Panc1 (cell line): ENCODE results near the gene MBNL2.

ENCODE experiments used
- POLR2AphosphoS5 ChIP-seq: IDR thresholded peaks from 2 replicates; pipeline ENCODE4 v1.6.1; 2012; ENCODE audit warnings: mild to moderate bottlenecking, low read depth, low read length, moderate library complexity
- TF ChIP-seq, protein P1 (sequence below): fragments of 450-650 bp; IDR thresholded peaks from 2 replicates; pipeline ENCODE4 v1.5.1; 2017; ENCODE audit warnings: mild to moderate bottlenecking

DNA sequence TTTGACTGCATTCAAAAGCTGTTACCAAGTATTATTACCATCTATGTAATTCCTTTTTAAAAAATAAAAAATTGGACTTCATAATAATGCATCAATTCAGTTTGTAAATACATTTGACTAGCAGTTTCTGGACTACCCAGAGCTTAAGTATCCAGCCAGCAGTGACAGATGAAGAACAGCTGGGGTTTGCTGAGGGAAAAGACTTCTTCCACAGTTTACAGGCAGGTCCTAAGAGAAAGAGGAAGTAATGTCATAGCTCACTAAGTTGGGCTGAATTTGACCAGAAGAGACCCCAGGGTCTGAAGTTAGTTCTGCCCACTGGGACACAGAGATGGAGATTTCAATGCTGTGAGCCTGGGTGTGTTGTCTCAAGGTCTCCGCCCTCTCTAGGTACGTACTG, 96.4 kb downstream of the MBNL2 start:
- TF ChIP-seq, protein P1, sequence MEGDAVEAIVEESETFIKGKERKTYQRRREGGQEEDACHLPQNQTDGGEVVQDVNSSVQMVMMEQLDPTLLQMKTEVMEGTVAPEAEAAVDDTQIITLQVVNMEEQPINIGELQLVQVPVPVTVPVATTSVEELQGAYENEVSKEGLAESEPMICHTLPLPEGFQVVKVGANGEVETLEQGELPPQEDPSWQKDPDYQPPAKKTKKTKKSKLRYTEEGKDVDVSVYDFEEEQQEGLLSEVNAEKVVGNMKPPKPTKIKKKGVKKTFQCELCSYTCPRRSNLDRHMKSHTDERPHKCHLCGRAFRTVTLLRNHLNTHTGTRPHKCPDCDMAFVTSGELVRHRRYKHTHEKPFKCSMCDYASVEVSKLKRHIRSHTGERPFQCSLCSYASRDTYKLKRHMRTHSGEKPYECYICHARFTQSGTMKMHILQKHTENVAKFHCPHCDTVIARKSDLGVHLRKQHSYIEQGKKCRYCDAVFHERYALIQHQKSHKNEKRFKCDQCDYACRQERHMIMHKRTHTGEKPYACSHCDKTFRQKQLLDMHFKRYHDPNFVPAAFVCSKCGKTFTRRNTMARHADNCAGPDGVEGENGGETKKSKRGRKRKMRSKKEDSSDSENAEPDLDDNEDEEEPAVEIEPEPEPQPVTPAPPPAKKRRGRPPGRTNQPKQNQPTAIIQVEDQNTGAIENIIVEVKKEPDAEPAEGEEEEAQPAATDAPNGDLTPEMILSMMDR = no peak
- TF ChIP-seq POLR2AphosphoS5 = no peak
